GM12878 (cell line): ENCODE results near the gene WFS1. TPM values are rescaled to one million over a fixed set of nuclear protein-coding genes. Genes with fewer than 3 reads are reported as not detected.

ENCODE experiments used
- ATAC-seq: fragments of 200-7000 bp; cut with Tn5 transposase; 3 replicates; pipeline ENCODE4 v1.9.1; 2020; ENCODE audit warnings: mild to moderate bottlenecking, moderate library complexity
- BruUV-seq: library from RNA; stranded (reverse); fragments of 400-500 nt; replicated peaks from 2 replicates; lab custom pipeline; 2021; lab: Mats Ljungman, UMichigan
- CTCF ChIA-PET: fragments of 300-600 bp; sonication (Branson Sonifier 250); formaldehyde crosslinking; extraction: SDS; loops from one replicate; lab custom pipeline; 2021; ENCODE audit warnings: inconsistent platforms; lab: Yijun Ruan, JAX
- POLR2A ChIA-PET: fragments of 350-600 bp; formaldehyde crosslinking; extraction: SDS; loops from one replicate; lab custom pipeline; 2021; ENCODE audit warnings: inconsistent platforms; lab: Charles Lee
- RAD21 ChIA-PET: fragments of 300-600 bp; sonication (Branson Sonifier 250); formaldehyde crosslinking; loops from one replicate; lab custom pipeline; 2023; ENCODE audit warnings: antibody characterized with exemption; ENCODE audit not compliant: unreplicated experiment; lab: Charles Lee
- SMC1A ChIA-PET: fragments of 300-600 bp; sonication (Branson Sonifier 250); formaldehyde crosslinking; loops from one replicate; lab custom pipeline; 2023; ENCODE audit not compliant: unreplicated experiment, uncharacterized antibody; lab: Charles Lee
- DNase-seq: peaks from one replicate; pipeline ENCODE4 v3.0.0-alpha.2; 2011; ENCODE audit warnings: low read depth, low spot score
- FAIRE-seq: peaks from 3 replicates; lab custom pipeline; 2011; peaks lifted over from hg19 to GRCh38; lab: Jason Lieb, UNC
- H2AFZ ChIP-seq: 2 replicates; pipeline ENCODE4 v1.6.0; 2011; ENCODE audit warnings: low read depth, low read length, control low read depth; ENCODE audit not compliant: control insufficient read depth
- H3K27ac ChIP-seq: 2 replicates; pipeline ENCODE4 v1.5.1; 2011; ENCODE audit warnings: control low read depth; ENCODE audit not compliant: control insufficient read depth, insufficient read depth
- H3K27me3 ChIP-seq, 2 experiments: replicated peaks in 1 of 2; 2 replicates each; pipeline versions ENCODE4 v1.6.0 to v1.6.1; 2011; ENCODE audit warnings: low read length in 1 of 2; ENCODE audit not compliant: control insufficient read depth in 2 of 2, insufficient read depth in 2 of 2
- H3K36me3 ChIP-seq, 2 experiments: 2 replicates each; pipeline ENCODE4 v1.5.1; 2011; ENCODE audit warnings: low read length in 1 of 2; ENCODE audit not compliant: control insufficient read depth in 2 of 2, insufficient read depth in 2 of 2
- H3K4me1 ChIP-seq: 2 replicates; pipeline ENCODE4 v1.6.1; 2011; ENCODE audit warnings: mild to moderate bottlenecking, low read length, moderate library complexity, mixed read lengths; ENCODE audit not compliant: control insufficient read depth, insufficient read depth
- H3K4me2 ChIP-seq: 2 replicates; pipeline ENCODE4 v1.6.0; 2011; ENCODE audit warnings: control low read depth; ENCODE audit not compliant: control insufficient read depth, insufficient read depth
- H3K4me3 ChIP-seq: fragments of 200-600 bp; sonication (generic); 2 replicates; pipeline ENCODE4 v1.5.1; 2016
- H3K79me2 ChIP-seq: 2 replicates; pipeline ENCODE4 v1.6.0; 2011; ENCODE audit warnings: low read length; ENCODE audit not compliant: control insufficient read depth, insufficient read depth
- H3K9ac ChIP-seq: 2 replicates; pipeline ENCODE4 v1.8.0; 2011; ENCODE audit warnings: low read length, control low read depth, mixed read lengths; ENCODE audit not compliant: control insufficient read depth, insufficient read depth
- H3K9me3 ChIP-seq: replicated peaks from 3 replicates; pipeline ENCODE4 v1.5.1; 2011; ENCODE audit warnings: mild to moderate bottlenecking, low read length; ENCODE audit not compliant: control insufficient read depth, insufficient read depth
- H4K20me1 ChIP-seq: 2 replicates; pipeline ENCODE4 v1.6.0; 2011; ENCODE audit not compliant: control insufficient read depth, insufficient read depth
- CUX1 ChIP-seq: IDR thresholded peaks from 2 replicates; pipeline ENCODE4 v1.6.1; 2012; ENCODE audit warnings: improper control_type of control experiment, low read depth, low read length; ENCODE audit not compliant: insufficient replicate concordance
- HDGF ChIP-seq: fragments of 450-650 bp; IDR thresholded peaks from 2 replicates; pipeline ENCODE4 v1.6.1; 2016; ENCODE audit warnings: antibody characterized with exemption
- NFYB ChIP-seq: IDR thresholded peaks from 2 replicates; pipeline ENCODE4 v1.6.1; 2011; ENCODE audit warnings: low read depth, mild to moderate bottlenecking, low read length, improper control_type of control experiment, moderate library complexity; ENCODE audit not compliant: insufficient read depth
- RAD51 ChIP-seq: fragments of 450-650 bp; IDR thresholded peaks from 2 replicates; pipeline ENCODE4 v1.6.1; 2016; ENCODE audit warnings: moderate library complexity, mild to moderate bottlenecking, inconsistent platforms
- SIX5 ChIP-seq: IDR thresholded peaks from 2 replicates; pipeline ENCODE4 v1.6.1; 2011; ENCODE audit warnings: mild to moderate bottlenecking, low read depth, low read length, moderate library complexity; ENCODE audit not compliant: severe bottlenecking
- TARDBP ChIP-seq: IDR thresholded peaks from 2 replicates; pipeline ENCODE4 v1.6.1; 2016; ENCODE audit warnings: borderline replicate concordance
- TCF3 ChIP-seq: IDR thresholded peaks from 2 replicates; pipeline ENCODE4 v1.6.1; 2012; ENCODE audit warnings: low read depth, mild to moderate bottlenecking, low read length, borderline replicate concordance; ENCODE audit not compliant: insufficient read depth
- YBX1 ChIP-seq: fragments of 450-650 bp; IDR thresholded peaks from 2 replicates; pipeline ENCODE4 v1.6.1; 2016; ENCODE audit warnings: antibody characterized with exemption
- ZNF274 ChIP-seq: IDR thresholded peaks from one replicate; pipeline ENCODE4 v1.8.0; 2011; ENCODE audit not compliant: insufficient read length, insufficient read depth
- WGBS: methylation state at CpG from one replicate; pipeline ENCODE4 v1.1.6; 2016; ENCODE audit warnings: low lambda C conversion rate; ENCODE audit not compliant: insufficient replicate concordance, insufficient coverage; ENCODE audit errors: missing lambda C conversion rate; 5-methylcytosine and 5-hydroxymethylcytosine counted together
- in situ Hi-C: fragments of 300-500 bp; cut with MboI; formaldehyde crosslinking; loops from 9 replicates; pipeline ENCODE4 v1.14.3; 2018; ENCODE audit warnings: mixed read lengths
- intact Hi-C: fragments of 100-400 bp; cut with micrococcal nuclease; formaldehyde crosslinking; loops from one replicate; pipeline ENCODE4 v1.14.2; 2022; ENCODE audit not compliant: unreplicated experiment
- polyA plus RNA-seq, 11 experiments: library from polyadenylated mRNA; depleted of rRNA in 4 of 11; unstranded in 6 of 11; stranded (reverse) in 5 of 11; fragments of >200 nt; fragmentation: Nextera tagmentation in 4 of 11; fragmentation: Illumina TruSeq in 1 of 11; extraction: Ambion mirVana in 4 of 11; extraction: Trizol in 1 of 11; gene quantifications; 1 replicate in 1 of 11; 2 replicates in 10 of 11; pipeline versions ENCODE4 v1.2.1 to v1.2.3, GENCODE V29; 2011 to 2016; ENCODE audit warnings: inconsistent platforms in 2 of 11, missing spikeins in 2 of 11, low read depth in 1 of 11
- total RNA-seq, 4 experiments: library from RNA; depleted of rRNA in 3 of 4; stranded (reverse); fragments of >200 nt in 3 of 4; fragmentation: Illumina TruSeq in 1 of 4; extraction: Trizol in 1 of 4; gene quantifications; 2 replicates each; pipeline versions ENCODE4 v1.2.1 to v1.2.3, GENCODE V29; 2013 to 2021
- TF ChIP-seq, protein P1 (sequence below): fragments of 150-350 bp; IDR thresholded peaks from 2 replicates; pipeline ENCODE4 v1.6.1; 2014; ENCODE audit warnings: mild to moderate bottlenecking, low read depth, low read length
- TF ChIP-seq, protein P2 (sequence below): IDR thresholded peaks from 2 replicates; pipeline ENCODE4 v1.6.1; 2012; ENCODE audit warnings: low read depth, low read length, improper control_type of control experiment
- TF ChIP-seq, protein P3 (sequence below): IDR thresholded peaks from 2 replicates; pipeline ENCODE4 v1.6.1; 2011; ENCODE audit warnings: borderline replicate concordance, low read depth, mild to moderate bottlenecking, moderate library complexity, mixed read lengths, low read length; ENCODE audit not compliant: insufficient read depth; ENCODE audit errors: extremely low read length

The WFS1 gene
- total and polyA plus RNA-seq, 10 of the 15 experiments (the other 5 are each of a cell fraction or from before 2014, with no cell fraction given) = 0.31 to 4.7 (median 2.0) TPM

DNA sequence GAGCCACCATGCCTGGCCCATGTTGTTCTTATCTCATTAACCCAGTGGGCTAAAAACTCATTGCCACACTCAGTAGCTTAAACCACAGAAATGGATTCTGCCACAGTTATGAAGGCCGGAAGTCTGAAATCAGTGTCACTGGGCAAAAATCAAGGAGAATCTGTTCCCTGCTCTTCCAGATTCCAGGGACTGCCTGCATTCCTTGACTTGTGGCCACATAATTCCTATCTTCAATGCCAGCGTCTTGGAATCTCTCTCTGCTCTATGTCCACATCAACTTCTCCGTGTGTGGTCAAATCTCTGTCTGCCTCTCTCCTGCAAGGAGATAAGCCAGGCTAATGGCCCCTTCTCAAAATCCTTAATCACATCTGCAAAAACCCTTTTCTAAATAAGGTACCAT is 4.1 kb upstream of the WFS1 start:
- Histone ChIP-seq H2AFZ (no peak overlapping the region), H3K4me3 (no peak overlapping the region), H3K9ac (no peak overlapping the region), H3K4me1 (peaks cover 16% of the 10 kb centered on the region), H3K27ac (no peak overlapping the region), H3K9me3 (no peaks in the 10 kb centered on the region), H3K79me2 (no peaks in the 10 kb centered on the region)
- in situ Hi-C loops (no loop called here), intact Hi-C loops (no loop called here)
- ChIA-PET POLR2A (no interaction called here), RAD21 (interaction anchor here (4.4 to 9.6 kb wide), 3 partner anchors 16 to 64 kb away, joined by 46 to 156 read pairs (median 65); no protein-coding TSS in a partner anchor)
- DNase-seq = no peak
- no peak for TF ChIP-seq YBX1
- TF ChIP-seq SIX5 = no peak
- TF ChIP-seq ZNF274 = no peak
- TF ChIP-seq, protein P1, sequence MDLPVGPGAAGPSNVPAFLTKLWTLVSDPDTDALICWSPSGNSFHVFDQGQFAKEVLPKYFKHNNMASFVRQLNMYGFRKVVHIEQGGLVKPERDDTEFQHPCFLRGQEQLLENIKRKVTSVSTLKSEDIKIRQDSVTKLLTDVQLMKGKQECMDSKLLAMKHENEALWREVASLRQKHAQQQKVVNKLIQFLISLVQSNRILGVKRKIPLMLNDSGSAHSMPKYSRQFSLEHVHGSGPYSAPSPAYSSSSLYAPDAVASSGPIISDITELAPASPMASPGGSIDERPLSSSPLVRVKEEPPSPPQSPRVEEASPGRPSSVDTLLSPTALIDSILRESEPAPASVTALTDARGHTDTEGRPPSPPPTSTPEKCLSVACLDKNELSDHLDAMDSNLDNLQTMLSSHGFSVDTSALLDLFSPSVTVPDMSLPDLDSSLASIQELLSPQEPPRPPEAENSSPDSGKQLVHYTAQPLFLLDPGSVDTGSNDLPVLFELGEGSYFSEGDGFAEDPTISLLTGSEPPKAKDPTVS = no peak
- no peak for TF ChIP-seq TARDBP
- TF ChIP-seq, protein P2, sequence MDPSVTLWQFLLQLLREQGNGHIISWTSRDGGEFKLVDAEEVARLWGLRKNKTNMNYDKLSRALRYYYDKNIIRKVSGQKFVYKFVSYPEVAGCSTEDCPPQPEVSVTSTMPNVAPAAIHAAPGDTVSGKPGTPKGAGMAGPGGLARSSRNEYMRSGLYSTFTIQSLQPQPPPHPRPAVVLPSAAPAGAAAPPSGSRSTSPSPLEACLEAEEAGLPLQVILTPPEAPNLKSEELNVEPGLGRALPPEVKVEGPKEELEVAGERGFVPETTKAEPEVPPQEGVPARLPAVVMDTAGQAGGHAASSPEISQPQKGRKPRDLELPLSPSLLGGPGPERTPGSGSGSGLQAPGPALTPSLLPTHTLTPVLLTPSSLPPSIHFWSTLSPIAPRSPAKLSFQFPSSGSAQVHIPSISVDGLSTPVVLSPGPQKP = no peak
- no peak for TF ChIP-seq HDGF
- no peak for TF ChIP-seq CUX1
- no peak for TF ChIP-seq NFYB
- TF ChIP-seq, protein P3, sequence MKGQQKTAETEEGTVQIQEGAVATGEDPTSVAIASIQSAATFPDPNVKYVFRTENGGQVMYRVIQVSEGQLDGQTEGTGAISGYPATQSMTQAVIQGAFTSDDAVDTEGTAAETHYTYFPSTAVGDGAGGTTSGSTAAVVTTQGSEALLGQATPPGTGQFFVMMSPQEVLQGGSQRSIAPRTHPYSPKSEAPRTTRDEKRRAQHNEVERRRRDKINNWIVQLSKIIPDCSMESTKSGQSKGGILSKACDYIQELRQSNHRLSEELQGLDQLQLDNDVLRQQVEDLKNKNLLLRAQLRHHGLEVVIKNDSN = no peak
- TF ChIP-seq TCF3 = no peak
- TF ChIP-seq RAD51 = no peak
- TF ChIP-seq, all 136 proteins: peak for 0
- Histone ChIP-seq H3K27me3 (no peaks in the 10 kb centered on the region), H3K4me2 (no peak overlapping the region), H4K20me1 (no peaks in the 10 kb centered on the region), H3K36me3 (no peaks in the 10 kb centered on the region)
- no peak for FAIRE-seq
- SMC1A ChIA-PET = interaction anchor here (1.7 to 9.1 kb wide), 6 partner anchors 13 to 65 kb away, joined by 4 to 96 read pairs (median 14); no protein-coding TSS in a partner anchor
- no peak for ATAC-seq
- CTCF ChIA-PET = interaction anchor here (2.0 to 15.8 kb wide), 3 partner anchors 13 to 61 kb away, joined by 17 to 419 read pairs (median 172); no protein-coding TSS in a partner anchor
- 58% methylated on average over 3 of the region's 3 CpGs for WGBS
- BruUV-seq = no TSS peak
